GM12878 (cell line): ENCODE data around the gene HPX. TPM values are rescaled to one million over a fixed set of nuclear protein-coding genes. Genes with fewer than 3 reads are reported as not detected.

ENCODE experiments used
- BHLHE40 ChIP-seq, 2 experiments: fragments of 450-650 bp in 1 of 2; IDR thresholded peaks; 2 replicates each; pipeline ENCODE4 v1.6.1; 2011 to 2017; ENCODE audit warnings: low read depth in 2 of 2, borderline replicate concordance in 1 of 2, improper control_type of control experiment in 1 of 2, low read length in 1 of 2, mild to moderate bottlenecking in 1 of 2
- E2F8 ChIP-seq: fragments of 450-650 bp; IDR thresholded peaks from 2 replicates; pipeline ENCODE4 v1.6.1; 2018; ENCODE audit warnings: mild to moderate bottlenecking, low read depth, moderate library complexity; ENCODE audit not compliant: partially characterized antibody
- IRF3 ChIP-seq: fragments of 450-650 bp; IDR thresholded peaks from 2 replicates; pipeline ENCODE4 v1.6.1; 2014; ENCODE audit warnings: mild to moderate bottlenecking
- MXI1 ChIP-seq: fragments of 150-350 bp; IDR thresholded peaks from 2 replicates; pipeline ENCODE4 v1.6.1; 2011; ENCODE audit warnings: low read depth, mild to moderate bottlenecking, inconsistent platforms, low read length, improper control_type of control experiment
- PAX8 ChIP-seq: fragments of 450-650 bp; IDR thresholded peaks from 2 replicates; pipeline ENCODE4 v1.6.1; 2017; ENCODE audit warnings: mild to moderate bottlenecking, moderate library complexity
- PBX3 ChIP-seq: IDR thresholded peaks from 2 replicates; pipeline ENCODE4 v1.6.1; 2011; ENCODE audit warnings: mild to moderate bottlenecking, low read depth, low read length, moderate library complexity; ENCODE audit not compliant: insufficient replicate concordance
- PRDM15 ChIP-seq: fragments of 450-650 bp; formaldehyde crosslinking; IDR thresholded peaks from 2 replicates; pipeline ENCODE4 v1.4.0; 2020; ENCODE audit warnings: mild to moderate bottlenecking, moderate library complexity
- RAD21 ChIP-seq: IDR thresholded peaks from 2 replicates; pipeline ENCODE4 v1.6.1; 2011; ENCODE audit warnings: mild to moderate bottlenecking, low read depth, low read length, moderate library complexity; ENCODE audit not compliant: insufficient read depth
- RAD51 ChIP-seq: fragments of 450-650 bp; IDR thresholded peaks from 2 replicates; pipeline ENCODE4 v1.6.1; 2016; ENCODE audit warnings: moderate library complexity, mild to moderate bottlenecking, inconsistent platforms
- REST ChIP-seq: IDR thresholded peaks from 2 replicates; pipeline ENCODE4 v1.6.1; 2012; ENCODE audit warnings: mild to moderate bottlenecking, low read depth, low read length
- RUNX3 ChIP-seq: IDR thresholded peaks from 2 replicates; pipeline ENCODE4 v1.6.1; 2012; ENCODE audit warnings: low read length, inconsistent platforms
- SRF ChIP-seq, 2 experiments: IDR thresholded peaks; 2 replicates each; pipeline ENCODE4 v1.6.1; 2011; ENCODE audit warnings: low read depth in 2 of 2, low read length in 2 of 2, mild to moderate bottlenecking in 1 of 2, moderate library complexity in 1 of 2
- USF1 ChIP-seq: IDR thresholded peaks from 2 replicates; pipeline ENCODE4 v1.6.1; 2011; ENCODE audit warnings: borderline replicate concordance, low read depth, mild to moderate bottlenecking, moderate library complexity, mixed read lengths, low read length; ENCODE audit not compliant: insufficient read depth; ENCODE audit errors: extremely low read length
- USF2 ChIP-seq: IDR thresholded peaks from 2 replicates; pipeline ENCODE4 v1.6.1; 2011; ENCODE audit warnings: low read depth, low read length, improper control_type of control experiment, borderline replicate concordance
- polyA plus RNA-seq, 11 experiments: library from polyadenylated mRNA; depleted of rRNA in 4 of 11; unstranded in 6 of 11; stranded (reverse) in 5 of 11; fragments of >200 nt; fragmentation: Nextera tagmentation in 4 of 11; fragmentation: Illumina TruSeq in 1 of 11; extraction: Ambion mirVana in 4 of 11; extraction: Trizol in 1 of 11; gene quantifications; 1 replicate in 1 of 11; 2 replicates in 10 of 11; pipeline versions ENCODE4 v1.2.1 to v1.2.3, GENCODE V29; 2011 to 2016; ENCODE audit warnings: inconsistent platforms in 2 of 11, missing spikeins in 2 of 11, low read depth in 1 of 11
- total RNA-seq, 4 experiments: library from RNA; depleted of rRNA in 3 of 4; stranded (reverse); fragments of >200 nt in 3 of 4; fragmentation: Illumina TruSeq in 1 of 4; extraction: Trizol in 1 of 4; gene quantifications; 2 replicates each; pipeline versions ENCODE4 v1.2.1 to v1.2.3, GENCODE V29; 2013 to 2021

HPX gene
- total and polyA plus RNA-seq, 10 of the 15 experiments (the other 5 are each of a cell fraction or from before 2014, with no cell fraction given) = 0.08 to 1.7 (median 0.18) TPM; not detected in 1

- TF ChIP-seq USF1 = peak; percentile 77
- 0 out of 2 replicates have a peak, but pooled peaks have one; percentile 16 for TF ChIP-seq RUNX3
- no peak for TF ChIP-seq E2F8
- no peak for TF ChIP-seq MXI1
- TF ChIP-seq BHLHE40 (IDR thresholded peaks at IDR 0.05; ENCODE audit: borderline replicate concordance in 1 of 2, low read depth in 2 of 2, low read length in 1 of 2) = peak in 1 of 2 experiments; percentile 32; a peak in 2 of 4 replicates
- no peak for TF ChIP-seq PAX8
- peak; percentile 5; the same call in 1 of the 2 replicates for TF ChIP-seq USF2
- TF ChIP-seq PRDM15 (CRISPR knock-in tag) = no peak
- TF ChIP-seq PBX3 = no peak
- peak; percentile 50; the same call in 1 of the 2 replicates for TF ChIP-seq RAD51
- TF ChIP-seq SRF (IDR thresholded peaks at IDR 0.05; ENCODE audit: low read depth in 2 of 2, low read length in 2 of 2) = no peak
- TF ChIP-seq IRF3 = no peak
- TF ChIP-seq RAD21 = no peak
- no peak for TF ChIP-seq REST
Observed at GRCh38 chr11:6437993-6438392, 2.8 kb downstream of the HPX start (continued).
